Prostate gland (tissue), 2 donors: ENCODE measurements around the gene FLRT1. TPM values are rescaled to one million over a fixed set of nuclear protein-coding genes. Genes with fewer than 3 reads are reported as not detected.

Source experiments
- DNase-seq: peaks from one replicate; pipeline ENCODE4 v3.0.0-alpha.2; 2019; ENCODE audit warnings: low spot score
- H3K27ac ChIP-seq, 2 donors: fragments of 200-600 bp; sonication (generic); 2 replicates each; pipeline ENCODE4 v1.5.1; 2017 to 2019
- H3K27me3 ChIP-seq: fragments of 200-600 bp; sonication (generic); replicated peaks from 2 replicates; pipeline ENCODE4 v1.5.1; 2019; ENCODE audit not compliant: insufficient read depth
- H3K36me3 ChIP-seq, 2 donors: fragments of 200-600 bp; sonication (generic); 1 replicate in 1 of 2; 2 replicates in 1 of 2; pipeline versions ENCODE4 v1.5.1 to v1.8.1; 2017 to 2019
- H3K4me1 ChIP-seq: fragments of 200-600 bp; sonication (generic); replicated peaks from 2 replicates; pipeline ENCODE4 v1.5.1; 2019
- H3K4me3 ChIP-seq, 2 donors: fragments of 200-600 bp; sonication (generic); 2 replicates each; pipeline ENCODE4 v1.5.1; 2017 to 2019
- H3K9me3 ChIP-seq: fragments of 200-600 bp; sonication (generic); 2 replicates; pipeline ENCODE4 v1.5.1; 2017
- CTCF ChIP-seq, 4 experiments: fragments of 200-600 bp in 2 of 4; fragments of 450-650 bp in 2 of 4; sonication (generic) in 2 of 4; IDR thresholded peaks; 1 replicate in 3 of 4; 2 replicates in 1 of 4; pipeline ENCODE4 v1.5.1; 2016 to 2019; ENCODE audit warnings: antibody characterized with exemption in 4 of 4, mild to moderate bottlenecking in 2 of 4, moderate library complexity in 2 of 4
- POLR2AphosphoS5 ChIP-seq: sonication (generic); formaldehyde crosslinking; IDR thresholded peaks from one replicate; pipeline ENCODE4 v1.6.1; 2017; ENCODE audit warnings: antibody characterized with exemption
- WGBS: methylation state at CpG from one replicate; pipeline ENCODE4 v1.1.5; 2018; 5-methylcytosine and 5-hydroxymethylcytosine counted together
- intact Hi-C: fragments of 100-400 bp; cut with DNase I; formaldehyde crosslinking; loops from one replicate; pipeline ENCODE4 v1.14.2; 2022
- total RNA-seq, 2 donors: library from RNA; depleted of rRNA; stranded (reverse); fragments of >200 nt; gene quantifications; one replicate each; pipeline ENCODE4 v1.1.0, GENCODE V29; 2016

FLRT1 gene
- total RNA-seq, 2 donors from 2014 or later, result 0.36 to 0.57 TPM

GRCh38 chr11:64084951-64085710 lies 49.4 kb downstream of the FLRT1 start:
- WGBS, result 64% methylated on average over 24 of the region's 27 CpGs
- H3K4me1 ChIP-seq, result no peaks in the 10 kb centered on the region
- intact Hi-C loops, result no loop called here
- DNase-seq, result peak; percentile 22
- H3K27ac ChIP-seq, result no peak overlapping the region
- H3K27me3 ChIP-seq, result no peaks in the 10 kb centered on the region
- TF ChIP-seq CTCF (IDR thresholded peaks at IDR 0.05) (no peak), POLR2AphosphoS5 (peak; percentile 15)
- no peak overlapping the region for H3K4me3 ChIP-seq
- no peaks in the 10 kb centered on the region for H3K9me3 ChIP-seq
- H3K36me3 ChIP-seq, result no peaks in the 10 kb centered on the region

Other genes with a start within 250 kb of the FLRT1 start
- 10 to 100 TPM; 17.8 to 36.2 TPM for gene SPINDOC, start 222.5 kb upstream of the FLRT1 start, total RNA-seq
- 10 to 100 TPM; 65.4 to 67.2 TPM for gene MARK2, start 196.8 kb upstream of the FLRT1 start, total RNA-seq
- 1 to 10 TPM in 1 of 2 donors, under 1 TPM in 1; 0.64 to 3.3 TPM for gene RCOR2, start 118.8 kb upstream of the FLRT1 start, total RNA-seq
- gene NAA40, start 96.9 kb upstream of the FLRT1 start, total RNA-seq, result 10 to 100 TPM; 23.3 to 24.7 TPM
- gene COX8A, start 61.3 kb upstream of the FLRT1 start, total RNA-seq, result 1,000 to 10,000 TPM in 1 of 2 donors, 100 to 1,000 TPM in 1; 597 to 1,196 TPM
- 100 to 1,000 TPM in 1 of 2 donors, 10 to 100 TPM in 1; 79.6 to 118 TPM for gene OTUB1, start 49.5 kb upstream of the FLRT1 start, total RNA-seq
- gene MACROD1, start 130.2 kb downstream of the FLRT1 start, total RNA-seq, result 10 to 100 TPM; 33.5 to 68.2 TPM
- 100 to 1,000 TPM; 104 to 139 TPM for gene STIP1, start 150.2 kb downstream of the FLRT1 start, total RNA-seq
- 10 to 100 TPM in 1 of 2 donors, 1 to 10 TPM in 1; 5.3 to 12.8 TPM for gene FERMT3, start 170.8 kb downstream of the FLRT1 start, total RNA-seq
- gene TRPT1, start 190.3 kb downstream of the FLRT1 start, total RNA-seq, result 10 to 100 TPM; 63.6 to 87.7 TPM
- gene NUDT22, start 190.3 kb downstream of the FLRT1 start, total RNA-seq, result 10 to 100 TPM; 89.5 to 90.8 TPM
- 10 to 100 TPM; 55.8 to 63.8 TPM for gene DNAJC4, start 194.6 kb downstream of the FLRT1 start, total RNA-seq
- gene VEGFB, start 198.7 kb downstream of the FLRT1 start, total RNA-seq, result 10 to 100 TPM; 50.9 to 91.2 TPM
- 100 to 1,000 TPM; 138 to 164 TPM for gene FKBP2, start 205.2 kb downstream of the FLRT1 start, total RNA-seq
- gene PPP1R14B, start 211.0 kb downstream of the FLRT1 start, total RNA-seq, result 10 to 100 TPM; 60.5 to 69.3 TPM
- gene PLCB3, start 215.6 kb downstream of the FLRT1 start, total RNA-seq, result 10 to 100 TPM; 26.3 to 43.1 TPM
- gene BAD, start 248.7 kb downstream of the FLRT1 start, total RNA-seq, result 100 to 1,000 TPM; 140 to 161 TPM
- gene GPR137, start 249.9 kb downstream of the FLRT1 start, total RNA-seq, result 10 to 100 TPM; 38.8 to 94.9 TPM